GM21737 (cell line): ENCODE measurements around the gene KLF2.

ENCODE experiments used
- ATAC-seq: cut with Tn5 transposase; IDR thresholded peaks from one replicate; pipeline ENCODE4 v1.9.1; 2021; ENCODE audit warnings: mild to moderate bottlenecking, moderate library complexity; ENCODE audit not compliant: unreplicated experiment

Gene KLF2

DNA sequence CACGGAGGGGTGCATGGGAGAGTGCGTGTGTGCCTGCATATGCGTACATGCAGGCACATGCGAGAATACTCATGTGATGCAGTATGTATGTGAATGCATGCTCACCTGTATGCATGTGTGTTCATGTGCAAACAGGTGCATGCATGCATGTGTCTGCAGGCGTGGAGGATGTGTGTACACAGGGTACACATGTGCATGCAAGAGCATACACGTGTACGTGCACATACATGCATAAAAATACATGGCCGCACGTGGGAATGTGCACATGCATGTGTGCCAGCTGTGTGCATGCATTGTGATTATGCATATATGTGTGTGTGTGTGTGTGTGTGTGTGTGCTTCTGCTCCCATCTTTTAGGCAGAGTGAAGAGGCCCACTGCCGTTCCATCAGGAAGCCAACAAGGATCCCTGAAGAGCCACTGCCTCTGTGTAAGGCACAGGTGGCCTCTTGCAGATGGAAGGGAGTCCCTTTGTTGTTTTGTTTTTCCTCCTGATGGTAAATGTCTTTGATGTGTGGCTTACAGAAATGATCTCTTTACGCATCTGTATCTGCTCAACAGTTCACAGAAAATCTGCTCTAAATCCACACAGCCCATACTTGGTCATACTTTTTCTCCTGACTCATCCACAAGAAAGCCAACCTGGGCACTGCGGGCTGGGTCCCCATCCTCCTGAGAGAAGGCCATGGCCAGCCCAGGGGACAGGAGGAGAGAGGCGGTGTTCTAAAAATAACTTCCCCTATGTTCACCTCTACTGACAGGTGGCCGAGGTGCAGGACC lies 50.7 kb downstream of the KLF2 start:
- no peak for ATAC-seq

DNA sequence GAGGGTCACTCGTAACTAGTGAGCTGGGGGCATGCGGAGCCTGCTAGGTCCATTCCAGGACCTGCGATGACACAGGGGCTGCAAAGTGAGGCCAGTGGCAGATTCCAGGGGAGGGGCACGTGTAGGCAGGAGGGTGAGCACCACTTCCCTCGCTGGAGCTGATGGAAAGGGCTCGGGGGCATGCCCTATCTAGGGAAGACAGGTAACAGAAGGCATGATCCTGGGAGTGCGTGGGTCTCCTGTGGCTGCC lies 51.2 kb downstream of the KLF2 start:
- ATAC-seq = no peak

DNA sequence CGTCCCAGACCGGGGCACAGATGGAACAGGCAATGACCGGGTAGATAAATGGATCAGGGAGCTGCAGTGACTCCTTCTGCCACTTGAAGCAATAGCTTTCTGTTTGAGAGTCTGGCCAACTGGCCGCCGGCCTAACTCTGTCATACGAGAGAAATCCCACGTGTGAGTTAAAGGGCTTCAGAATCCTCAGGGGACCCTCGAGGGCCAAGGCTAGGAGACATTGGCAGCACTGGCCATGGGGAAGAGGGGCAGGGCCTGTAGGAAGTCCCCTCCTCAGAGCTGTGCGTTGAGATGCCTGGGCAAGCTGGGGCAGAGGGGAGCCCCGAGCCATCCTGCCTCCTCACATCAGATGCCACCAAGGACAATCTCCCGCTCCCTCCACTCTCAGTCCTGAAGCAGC lies 51.6 kb downstream of the KLF2 start:
- ATAC-seq = no peak

GRCh38 chr19:16376649-16377048 lies 52.0 kb downstream of the KLF2 start:
- no peak for ATAC-seq

DNA sequence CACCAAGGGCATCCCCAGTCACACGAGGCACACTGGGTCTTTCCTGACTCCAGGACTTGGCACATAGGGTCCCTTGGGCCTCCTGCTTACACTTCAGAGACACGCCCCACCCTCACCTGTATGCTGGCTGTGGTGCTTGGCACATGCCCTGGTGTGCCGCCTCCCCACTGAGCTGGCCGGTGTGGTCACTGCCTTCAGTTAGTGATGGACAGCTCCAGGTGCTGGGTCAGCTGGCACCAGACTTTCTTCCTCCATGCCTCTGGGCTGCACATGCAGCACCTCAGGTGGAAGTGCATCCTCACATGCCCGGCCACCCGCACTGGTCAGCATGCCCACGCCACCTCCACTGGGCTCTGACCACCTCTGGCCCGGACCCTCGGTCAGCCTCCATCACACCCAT lies 52.9 kb downstream of the KLF2 start:
- no peak for ATAC-seq
